22Rv1 (cell line): ENCODE data around the gene PGBD1.

Experiments
- H3K27ac ChIP-seq: fragments of 450-650 bp; 2 replicates; pipeline ENCODE4 v1.5.1; 2017
- ZFX ChIP-seq: fragments of 450-650 bp; IDR thresholded peaks from 2 replicates; pipeline ENCODE4 v1.6.1; 2017; ENCODE audit warnings: antibody characterized with exemption, borderline replicate concordance
- TF ChIP-seq, protein P1 (sequence below): fragments of 450-650 bp; IDR thresholded peaks from 2 replicates; pipeline ENCODE4 v1.5.1; 2017; ENCODE audit warnings: mild to moderate bottlenecking

Gene PGBD1

DNA sequence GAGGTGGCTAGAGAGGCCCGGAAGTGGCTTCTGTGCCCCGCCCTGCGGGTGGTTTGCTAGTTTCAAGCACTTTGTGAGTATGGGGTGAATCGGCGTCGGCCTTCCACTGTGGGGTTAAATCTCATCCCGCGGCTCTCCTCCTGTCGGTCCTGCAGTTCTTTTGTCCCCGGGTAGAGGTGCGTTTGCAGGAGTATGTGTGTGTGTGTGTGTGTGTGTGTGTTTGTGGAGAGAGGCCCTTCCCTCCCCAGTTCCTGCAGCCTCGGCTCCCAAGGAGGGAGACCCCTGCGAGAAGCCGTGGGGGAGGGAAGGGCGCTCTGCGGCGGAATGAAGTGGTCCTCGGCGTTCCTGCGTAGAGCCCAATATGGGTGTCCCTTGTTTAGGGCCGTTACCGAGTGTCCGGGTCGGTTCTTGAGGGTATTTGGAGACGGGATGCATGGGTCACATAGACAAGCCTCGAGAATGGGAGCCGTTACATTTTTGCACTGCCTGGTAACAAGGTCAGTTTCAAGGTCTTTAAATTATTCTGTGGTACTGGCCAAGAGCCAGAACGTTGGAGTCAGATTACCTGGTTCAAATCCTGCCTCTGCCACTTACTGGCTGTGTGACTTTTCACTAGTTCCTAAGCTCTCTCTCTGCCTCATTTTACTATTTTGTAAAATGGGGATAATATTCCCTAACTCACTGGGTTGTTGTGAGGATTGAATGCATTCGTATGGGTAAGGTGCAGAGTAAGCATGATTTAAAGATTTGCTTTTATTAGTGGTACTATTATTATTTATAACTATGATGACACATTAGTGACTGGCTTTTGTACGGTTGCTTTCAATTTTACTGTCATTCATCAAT is 68.7 kb downstream of the PGBD1 start, which contains the start of gene ZKSCAN3:
TSS of gene ZKSCAN3 (plus strand) at position 56 of the 846 bp plus-strand sequence. CDS start 9,640 bp downstream, outside the sequence.
- peak within 1 kb of the TSS; percentile 67 for H3K27ac ChIP-seq
- TF ChIP-seq, protein P1, sequence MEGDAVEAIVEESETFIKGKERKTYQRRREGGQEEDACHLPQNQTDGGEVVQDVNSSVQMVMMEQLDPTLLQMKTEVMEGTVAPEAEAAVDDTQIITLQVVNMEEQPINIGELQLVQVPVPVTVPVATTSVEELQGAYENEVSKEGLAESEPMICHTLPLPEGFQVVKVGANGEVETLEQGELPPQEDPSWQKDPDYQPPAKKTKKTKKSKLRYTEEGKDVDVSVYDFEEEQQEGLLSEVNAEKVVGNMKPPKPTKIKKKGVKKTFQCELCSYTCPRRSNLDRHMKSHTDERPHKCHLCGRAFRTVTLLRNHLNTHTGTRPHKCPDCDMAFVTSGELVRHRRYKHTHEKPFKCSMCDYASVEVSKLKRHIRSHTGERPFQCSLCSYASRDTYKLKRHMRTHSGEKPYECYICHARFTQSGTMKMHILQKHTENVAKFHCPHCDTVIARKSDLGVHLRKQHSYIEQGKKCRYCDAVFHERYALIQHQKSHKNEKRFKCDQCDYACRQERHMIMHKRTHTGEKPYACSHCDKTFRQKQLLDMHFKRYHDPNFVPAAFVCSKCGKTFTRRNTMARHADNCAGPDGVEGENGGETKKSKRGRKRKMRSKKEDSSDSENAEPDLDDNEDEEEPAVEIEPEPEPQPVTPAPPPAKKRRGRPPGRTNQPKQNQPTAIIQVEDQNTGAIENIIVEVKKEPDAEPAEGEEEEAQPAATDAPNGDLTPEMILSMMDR = no peak
- no peak for TF ChIP-seq ZFX

DNA sequence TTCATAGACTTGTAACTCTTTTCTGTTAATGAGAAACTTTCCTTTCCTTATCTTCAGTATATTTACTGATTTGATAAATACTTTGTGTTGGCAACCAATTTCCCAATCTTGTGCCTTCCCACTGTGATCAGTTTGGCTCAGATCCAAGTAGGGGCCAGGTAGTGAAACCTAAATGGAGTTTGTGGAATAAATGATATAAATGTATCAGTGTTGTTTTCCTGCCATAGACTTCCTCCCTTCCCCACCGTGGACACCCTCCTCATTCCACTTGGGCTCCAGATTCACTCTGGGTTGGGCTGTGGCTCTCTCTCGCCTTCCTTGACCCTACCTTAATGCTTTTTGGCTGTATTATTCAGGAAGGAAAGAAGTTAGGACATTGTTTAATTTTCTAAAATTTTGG is 69.7 kb downstream of the PGBD1 start:
- TF ChIP-seq, protein P1 = no peak
- no peak for TF ChIP-seq ZFX
- no peak overlapping the region for H3K27ac ChIP-seq

DNA sequence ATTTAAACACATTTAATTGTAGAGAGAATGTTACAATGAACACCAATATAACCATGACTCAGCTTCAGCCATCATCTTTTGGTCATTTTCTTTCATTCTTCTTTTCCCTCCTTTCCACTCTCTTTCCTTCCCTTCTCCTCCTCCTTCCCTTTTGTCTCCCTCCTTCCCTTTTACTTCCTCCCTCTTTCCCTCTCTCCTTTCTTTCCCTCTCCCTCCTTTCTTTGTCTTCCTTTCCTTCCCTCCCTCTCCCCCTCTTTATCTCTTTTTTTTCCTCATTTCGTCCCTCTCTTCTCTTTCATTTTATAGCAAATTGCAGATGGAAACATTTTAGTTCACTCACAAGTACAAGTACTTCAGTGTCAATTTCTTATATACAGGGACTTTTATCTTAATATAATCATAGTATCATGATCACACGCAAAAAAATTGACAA is 70.1 kb downstream of the PGBD1 start:
- H3K27ac ChIP-seq = no peak overlapping the region
- TF ChIP-seq, protein P1 = no peak
- no peak for TF ChIP-seq ZFX
